Keratinocyte (primary cell): ENCODE results near the gene HACE1. TPM values are rescaled to one million over a fixed set of nuclear protein-coding genes. Genes with fewer than 3 reads are reported as not detected.

ENCODE experiments used
- DNase-seq: peaks from one replicate; pipeline ENCODE4 v3.0.0-alpha.2; 2011; ENCODE audit warnings: low read depth, missing footprints, low spot score
- FAIRE-seq: peaks from 2 replicates; lab custom pipeline; 2011; peaks lifted over from hg19 to GRCh38; lab: Jason Lieb, UNC
- H2AFZ ChIP-seq: 2 replicates; pipeline ENCODE4 v1.6.0; 2012; ENCODE audit warnings: low read length, control low read depth, inconsistent platforms; ENCODE audit not compliant: control insufficient read depth
- H3K27ac ChIP-seq: 2 replicates; pipeline ENCODE4 v1.5.1; 2011; ENCODE audit warnings: low read length; ENCODE audit not compliant: control insufficient read depth, insufficient read depth
- H3K27me3 ChIP-seq: 3 replicates; pipeline ENCODE4 v1.6.0; 2011; ENCODE audit warnings: low read length; ENCODE audit not compliant: control insufficient read depth, insufficient read depth; ENCODE audit errors: extremely low read depth
- H3K36me3 ChIP-seq, 2 experiments: 2 replicates in 1 of 2; 3 replicates in 1 of 2; pipeline ENCODE4 v1.5.1; 2011; ENCODE audit warnings: low read length in 2 of 2, mild to moderate bottlenecking in 1 of 2; ENCODE audit not compliant: control insufficient read depth in 2 of 2, insufficient read depth in 2 of 2; ENCODE audit errors: extremely low read depth in 1 of 2
- H3K4me1 ChIP-seq: 3 replicates; pipeline ENCODE4 v1.5.1; 2011; ENCODE audit warnings: low read length; ENCODE audit not compliant: control insufficient read depth, insufficient read depth; ENCODE audit errors: extremely low read depth
- H3K4me2 ChIP-seq: 3 replicates; pipeline ENCODE4 v1.6.0; 2011; ENCODE audit warnings: low read depth, low read length; ENCODE audit not compliant: control insufficient read depth, insufficient read depth; ENCODE audit errors: extremely low read depth
- H3K4me3 ChIP-seq, 3 experiments: fragments of 200-600 bp in 1 of 3; sonication (generic) in 1 of 3; 2 replicates in 2 of 3; 3 replicates in 1 of 3; pipeline ENCODE4 v1.5.1; 2011 to 2016; ENCODE audit warnings: low read length in 3 of 3, mild to moderate bottlenecking in 3 of 3, control low read depth in 2 of 3, inconsistent platforms in 1 of 3, low read depth in 1 of 3, mixed read lengths in 1 of 3, mixed run types in 1 of 3, moderate library complexity in 1 of 3; ENCODE audit not compliant: control insufficient read depth in 2 of 3, insufficient read depth in 2 of 3; ENCODE audit errors: extremely low read depth in 1 of 3
- H3K79me2 ChIP-seq: 2 replicates; pipeline ENCODE4 v1.6.0; 2012; ENCODE audit warnings: low read length; ENCODE audit not compliant: control insufficient read depth, insufficient read depth
- H3K9ac ChIP-seq: 3 replicates; pipeline ENCODE4 v1.6.0; 2011; ENCODE audit warnings: low read length; ENCODE audit not compliant: control insufficient read depth, insufficient read depth; ENCODE audit errors: extremely low read depth
- H3K9me1 ChIP-seq: 3 replicates; pipeline ENCODE4 v1.6.0; 2011; ENCODE audit warnings: low read length; ENCODE audit not compliant: control insufficient read depth, insufficient read depth; ENCODE audit errors: extremely low read depth
- H3K9me3 ChIP-seq: 2 replicates; pipeline ENCODE4 v1.5.1; 2012; ENCODE audit warnings: low read depth, low read length; ENCODE audit not compliant: control insufficient read depth
- H4K20me1 ChIP-seq: 3 replicates; pipeline ENCODE4 v1.6.0; 2011; ENCODE audit warnings: low read length; ENCODE audit not compliant: control insufficient read depth, insufficient read depth; ENCODE audit errors: extremely low read depth
- CTCF ChIP-seq, 3 experiments: IDR thresholded peaks in 1 of 3; conservative IDR thresholded peaks in 1 of 3; optimal IDR thresholded peaks in 1 of 3; 2 replicates in 2 of 3; 3 replicates in 1 of 3; pipeline versions ENCODE3 to v1.5.1; 2011; ENCODE audit warnings: low read length in 3 of 3, mild to moderate bottlenecking in 3 of 3, moderate library complexity in 2 of 3, control low read depth in 1 of 3, inconsistent platforms in 1 of 3; ENCODE audit not compliant: insufficient read depth in 2 of 3; ENCODE audit errors: extremely low read depth in 1 of 3
- EZH2 ChIP-seq: IDR thresholded peaks from one replicate; pipeline ENCODE4 v1.6.1; 2012; ENCODE audit warnings: inconsistent platforms, mild to moderate bottlenecking, low read length, moderate library complexity
- dilution Hi-C: fragments of 300-500 bp; cut with MboI; formaldehyde crosslinking; loops from one replicate; pipeline ENCODE4 v1.7.0; 2020; ENCODE audit warnings: low sequenced_read_pairs; ENCODE audit not compliant: extremely low pct_ligation_motif_present
- polyA plus RNA-seq, 5 experiments: library from polyadenylated mRNA; depleted of rRNA in 3 of 5; stranded (reverse) in 3 of 5; stranded (forward) in 1 of 5; unstranded in 1 of 5; fragments of >200 nt; gene quantifications; 1 replicate in 1 of 5; 2 replicates in 3 of 5; 3 replicates in 1 of 5; pipeline versions ENCODE4 v1.2.1 to v1.2.3, GENCODE V29; 2011 to 2012; ENCODE audit warnings: missing spikeins in 2 of 5, low read depth in 1 of 5, low replicate concordance in 1 of 5

The HACE1 gene
- polyA plus RNA-seq, 1 donor (not counting 4 experiments of a cell fraction or from before 2014, with no cell fraction given): 7.4 TPM

DNA sequence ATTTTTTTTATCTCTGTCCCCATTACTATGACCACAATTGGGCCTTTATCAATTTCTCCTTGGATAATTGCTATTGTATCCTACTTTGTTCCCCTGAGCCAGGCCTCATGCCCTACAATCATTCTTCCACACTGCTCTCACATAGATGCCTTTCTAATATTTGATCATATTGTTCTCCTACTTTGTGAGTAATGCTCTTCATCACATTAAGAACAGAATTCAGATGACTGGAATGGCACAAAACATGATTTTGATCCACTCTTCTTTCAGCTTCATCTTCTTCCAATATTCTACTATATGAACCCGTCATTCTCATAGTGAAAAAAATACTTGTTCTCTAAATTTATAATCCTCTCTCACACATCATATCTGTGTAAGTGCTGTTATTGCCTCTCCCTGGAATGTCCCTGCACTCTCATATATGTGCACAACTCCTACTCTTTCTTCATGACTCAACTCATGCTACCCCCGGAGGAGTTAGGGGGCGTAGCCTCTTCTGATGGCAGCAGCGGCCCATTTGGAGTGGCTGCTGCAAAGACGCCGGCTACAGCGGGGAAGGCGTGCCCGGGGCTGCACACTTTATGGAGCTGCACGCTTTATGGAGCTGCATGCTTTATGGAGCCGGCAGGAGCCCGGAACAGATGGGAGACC lies 25.3 kb upstream of the HACE1 start:
- no peak overlapping the region for H2AFZ ChIP-seq

DNA sequence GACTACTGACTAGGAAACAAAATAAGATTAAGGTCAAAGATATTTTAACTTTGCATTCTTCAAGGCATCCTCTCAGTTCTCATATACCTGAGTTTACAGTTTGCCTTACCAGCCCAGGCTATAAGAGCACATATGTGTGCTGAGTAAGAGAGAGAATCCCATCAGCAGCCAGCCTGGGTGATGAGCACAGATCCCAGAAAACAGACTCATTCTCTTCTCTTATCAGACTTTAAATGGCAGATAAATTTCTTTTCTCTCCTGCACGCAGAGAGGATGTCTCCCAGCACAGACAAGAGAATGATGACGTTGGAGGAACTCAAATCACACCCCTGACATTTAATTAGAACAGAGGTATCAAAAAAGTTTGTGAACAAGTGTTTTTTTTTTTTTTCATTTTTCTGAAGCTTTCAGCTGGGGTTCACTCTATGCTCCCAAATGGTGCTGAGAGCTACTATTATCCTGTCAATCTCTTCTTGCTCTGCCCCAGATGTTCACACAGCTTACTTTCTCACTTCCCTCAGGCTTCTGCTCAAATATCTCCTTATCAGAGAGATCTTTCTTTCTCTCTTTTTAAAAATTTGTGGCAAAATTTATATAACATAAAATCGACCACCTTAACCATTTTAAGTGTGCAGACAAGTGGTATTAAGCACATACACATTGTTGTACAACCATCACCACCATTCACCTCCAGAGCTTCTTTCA lies 22.4 kb upstream of the HACE1 start:
- FAIRE-seq: no peak
- H4K20me1 ChIP-seq: no peaks in the 10 kb centered on the region
- no peak overlapping the region for H3K4me2 ChIP-seq
- no peaks in the 10 kb centered on the region for H3K79me2 ChIP-seq
- H3K27ac ChIP-seq: no peak overlapping the region
- no peak overlapping the region for H3K4me3 ChIP-seq
- no peaks in the 10 kb centered on the region for H3K4me1 ChIP-seq
- H3K9me3 ChIP-seq: no peaks in the 10 kb centered on the region
- no peaks in the 10 kb centered on the region for H3K9me1 ChIP-seq
- no peak overlapping the region for H2AFZ ChIP-seq
- TF ChIP-seq CTCF (optimal IDR thresholded peaks at IDR 0.05 in 1 of 3, IDR thresholded peaks at IDR 0.05 in 1 of 3, conservative IDR thresholded peaks at IDR 0.05 in 1 of 3; ENCODE audit: extremely low read depth in 1 of 3, insufficient read depth in 2 of 3, low read length in 3 of 3) (no peak), EZH2 (no peak)
- no peaks in the 10 kb centered on the region for H3K36me3 ChIP-seq
- no peak for DNase-seq
- H3K27me3 ChIP-seq: no peaks in the 10 kb centered on the region
- dilution Hi-C loops: no loop called here
- H3K9ac ChIP-seq: no peak overlapping the region

More for the DNA sequence above, 25.3 kb upstream of the HACE1 start:
- Histone ChIP-seq H3K9me3 (no peaks in the 10 kb centered on the region), H3K27me3 (no peaks in the 10 kb centered on the region), H3K27ac (no peak overlapping the region), H3K9me1 (no peaks in the 10 kb centered on the region), H3K36me3 (no peaks in the 10 kb centered on the region), H3K4me3 (no peak overlapping the region), H4K20me1 (no peaks in the 10 kb centered on the region), H3K4me1 (no peaks in the 10 kb centered on the region), H3K9ac (no peak overlapping the region), H3K79me2 (no peaks in the 10 kb centered on the region), H3K4me2 (no peak overlapping the region)
- dilution Hi-C loops: no loop called here
- TF ChIP-seq CTCF (optimal IDR thresholded peaks at IDR 0.05 in 1 of 3, IDR thresholded peaks at IDR 0.05 in 1 of 3, conservative IDR thresholded peaks at IDR 0.05 in 1 of 3; ENCODE audit: extremely low read depth in 1 of 3, insufficient read depth in 2 of 3, low read length in 3 of 3) (no peak), EZH2 (no peak)
- DNase-seq (no peak), FAIRE-seq (no peak)
